Cerebellar cortex (tissue), 1 donor: ENCODE measurements around the gene ADRB2.

Experiments used
- DNase-seq: peaks from one replicate; pipeline ENCODE4 v3.0.0-alpha.2; 2015; ENCODE audit warnings: low spot score

Gene ADRB2

DNA sequence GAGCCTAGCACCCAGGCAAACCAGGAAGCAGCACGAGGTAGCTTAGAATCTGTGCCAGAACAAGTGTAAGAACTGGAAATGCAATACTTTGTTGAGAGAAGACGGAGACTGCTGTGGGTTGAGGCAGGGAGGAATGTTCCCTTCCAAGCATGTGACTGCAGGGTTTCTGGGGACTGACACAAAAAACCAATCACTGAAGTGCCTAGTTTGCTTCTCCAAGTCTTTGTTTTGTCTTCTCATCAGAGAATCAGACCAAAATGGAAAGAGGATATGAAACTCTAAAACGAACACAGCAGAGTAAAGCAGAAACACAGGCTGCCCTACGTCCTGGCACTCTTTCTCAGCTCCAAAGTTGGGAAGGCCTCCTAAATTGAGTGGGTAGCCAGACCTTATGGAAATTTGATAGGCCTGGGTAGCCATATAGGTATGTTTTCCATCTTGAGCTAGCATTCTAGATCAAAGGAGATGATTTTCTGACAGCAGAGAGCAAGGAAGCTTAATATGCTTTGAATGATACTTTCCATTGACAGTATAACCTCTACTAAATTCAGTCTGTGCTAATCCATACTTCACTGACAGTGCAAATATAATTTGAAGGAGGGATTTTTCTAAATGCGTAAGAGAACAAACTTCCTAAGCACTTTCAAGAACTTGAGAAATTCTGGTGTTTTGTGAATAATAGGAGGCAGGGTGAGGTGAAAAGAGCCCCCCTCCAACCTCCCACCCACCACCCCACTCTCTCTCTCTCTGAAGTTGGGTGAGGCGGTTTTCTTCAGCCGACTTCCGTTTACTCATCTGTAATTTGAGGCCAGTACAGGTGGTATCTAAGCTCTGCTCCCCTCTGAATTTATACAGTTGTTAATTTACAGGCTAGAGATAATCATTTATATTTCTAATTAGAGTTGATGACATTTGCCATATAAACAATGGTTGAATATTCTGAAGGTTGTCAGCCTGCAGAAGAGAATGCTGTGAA is 5.5 kb downstream of the ADRB2 start:
- DNase-seq, result no peak

DNA sequence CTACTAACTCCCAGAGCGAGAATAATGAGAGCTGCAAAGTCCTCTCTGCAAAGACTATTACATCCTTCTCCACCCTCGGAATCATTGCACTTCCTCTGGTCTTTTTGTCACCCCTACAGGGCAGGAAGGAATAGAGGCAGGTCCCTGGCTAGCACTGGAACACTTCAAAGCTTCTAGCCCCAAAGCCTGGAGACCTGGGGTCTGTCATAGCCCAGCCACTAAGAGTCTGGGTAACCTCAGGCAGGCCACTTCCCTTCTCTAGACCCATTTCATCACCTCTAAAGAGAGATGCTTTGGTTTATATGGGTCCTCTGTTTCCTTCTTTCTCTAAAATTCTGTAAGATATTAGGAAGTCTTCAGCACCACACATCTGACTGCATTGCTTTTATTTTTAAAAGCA is 6.7 kb downstream of the ADRB2 start:
- no peak for DNase-seq

DNA sequence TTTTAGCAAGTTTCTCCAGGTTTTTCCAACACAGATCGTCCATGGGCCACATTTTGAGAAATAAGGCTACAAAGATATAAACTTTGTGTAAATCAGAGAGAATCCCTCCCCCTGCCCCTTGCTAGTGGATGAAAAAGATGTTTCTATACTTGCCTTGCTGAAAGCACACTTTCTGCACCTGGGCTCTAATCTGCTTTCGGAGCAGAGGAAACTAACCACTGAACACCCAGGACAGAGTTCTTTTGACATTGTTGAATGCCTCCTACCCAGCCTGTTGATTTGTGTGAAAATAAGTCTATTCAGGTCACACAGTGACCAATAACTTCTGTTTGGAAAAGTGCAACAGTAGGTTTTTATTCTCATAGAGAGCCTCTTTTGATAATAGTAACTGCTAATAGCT is 7.5 kb downstream of the ADRB2 start:
- DNase-seq, result no peak

DNA sequence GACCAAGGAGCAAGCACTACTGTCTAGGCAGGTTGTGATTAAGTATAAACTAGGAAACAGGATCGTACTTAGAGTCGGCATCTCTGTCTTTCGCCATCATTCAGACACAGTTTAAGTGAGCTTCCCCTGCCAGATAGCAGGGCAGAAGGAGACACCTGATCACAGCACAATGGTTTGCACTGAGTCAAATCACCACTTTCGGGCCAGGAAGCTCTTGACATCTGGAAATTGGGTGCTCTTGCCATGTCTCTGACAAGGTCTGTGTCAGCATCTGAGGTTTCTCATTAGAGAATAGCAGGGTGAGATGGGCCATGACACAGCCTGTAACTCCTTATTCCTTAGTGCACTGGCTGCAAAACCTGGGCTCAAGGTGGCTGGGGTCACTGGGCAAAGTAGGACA is 8.3 kb downstream of the ADRB2 start:
- DNase-seq, result no peak

DNA sequence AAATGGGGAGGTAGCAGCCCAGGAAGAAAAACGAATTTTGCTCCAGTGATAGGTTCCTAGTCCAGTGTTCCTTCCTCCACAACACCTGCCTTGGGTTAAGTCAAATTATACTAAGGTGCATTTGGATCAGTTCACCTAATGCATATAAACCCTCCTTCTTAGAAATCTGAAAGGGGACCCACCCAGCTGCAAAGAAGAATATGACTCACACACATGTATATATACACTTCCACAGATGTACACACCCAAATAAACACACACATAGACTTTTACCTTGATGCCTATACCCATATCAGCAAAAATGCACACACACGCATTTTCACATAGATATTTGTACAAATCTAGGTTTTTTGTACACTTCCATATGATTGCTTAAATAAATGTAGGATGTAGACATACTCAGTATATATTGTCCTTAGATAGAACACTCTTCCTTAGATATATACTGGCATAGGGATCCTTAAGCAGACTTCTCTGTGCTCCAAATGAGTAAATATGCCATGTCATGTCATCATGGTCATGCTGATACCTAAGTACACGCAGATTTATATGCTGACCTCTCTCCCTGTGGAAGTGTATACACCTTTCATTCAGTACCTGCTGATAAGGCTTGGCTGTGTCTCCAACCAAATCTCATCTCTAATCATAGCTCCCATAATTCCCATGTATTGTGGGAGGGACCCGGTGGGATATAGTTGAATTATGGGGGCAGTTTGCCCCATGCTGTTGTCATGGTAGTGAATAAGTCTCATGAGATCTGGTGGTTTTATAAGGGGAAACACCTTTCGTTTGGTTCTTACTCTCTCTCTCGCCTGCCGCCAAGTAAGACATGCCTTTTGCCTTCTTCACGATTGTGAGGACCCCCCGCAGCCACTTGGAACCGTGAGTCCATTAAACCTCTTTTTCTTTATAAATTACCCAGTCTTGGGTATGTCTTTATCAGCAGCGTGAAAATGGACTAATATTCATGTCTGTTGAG is 10.2 kb downstream of the ADRB2 start:
- no peak for DNase-seq

DNA sequence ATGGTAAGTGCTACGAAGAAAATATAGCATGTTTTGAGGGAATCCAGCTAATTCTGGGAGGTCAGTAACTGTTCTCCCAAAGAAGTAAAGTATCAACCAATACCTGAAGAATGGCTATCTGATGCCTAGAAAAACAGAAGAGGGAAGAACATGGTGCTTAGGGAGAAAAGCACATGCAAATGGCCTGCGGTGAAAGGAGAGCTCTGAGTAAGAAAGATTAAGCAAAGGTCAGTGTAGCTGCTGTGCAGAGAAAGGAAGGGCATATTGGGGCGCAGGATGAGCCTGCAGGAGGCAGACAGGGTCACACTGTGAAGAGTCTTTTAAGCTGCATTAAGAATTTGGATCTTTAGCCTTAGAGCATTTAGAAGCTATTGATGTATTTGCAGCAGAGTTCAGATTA is 11.0 kb downstream of the ADRB2 start:
- no peak for DNase-seq

DNA sequence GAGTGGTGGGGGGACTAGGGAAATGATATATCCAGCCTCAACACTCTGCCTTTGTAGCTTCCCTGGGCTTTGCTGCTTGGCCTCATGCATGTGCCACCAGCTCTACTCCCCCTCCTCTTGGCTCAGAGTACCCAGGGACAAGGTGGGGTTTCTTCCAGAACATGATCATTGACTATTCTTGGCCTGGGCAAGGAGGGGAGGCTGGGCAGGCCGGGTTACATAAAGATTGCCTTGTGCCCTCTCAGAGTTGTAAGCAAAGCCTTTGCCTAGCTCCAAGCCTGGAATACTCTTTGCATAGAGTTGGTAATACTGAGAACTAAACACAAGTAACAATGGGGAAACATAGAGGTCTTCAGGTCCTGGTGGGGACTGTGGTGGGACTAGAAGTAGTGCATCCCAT is 11.9 kb downstream of the ADRB2 start:
- DNase-seq, result no peak

DNA sequence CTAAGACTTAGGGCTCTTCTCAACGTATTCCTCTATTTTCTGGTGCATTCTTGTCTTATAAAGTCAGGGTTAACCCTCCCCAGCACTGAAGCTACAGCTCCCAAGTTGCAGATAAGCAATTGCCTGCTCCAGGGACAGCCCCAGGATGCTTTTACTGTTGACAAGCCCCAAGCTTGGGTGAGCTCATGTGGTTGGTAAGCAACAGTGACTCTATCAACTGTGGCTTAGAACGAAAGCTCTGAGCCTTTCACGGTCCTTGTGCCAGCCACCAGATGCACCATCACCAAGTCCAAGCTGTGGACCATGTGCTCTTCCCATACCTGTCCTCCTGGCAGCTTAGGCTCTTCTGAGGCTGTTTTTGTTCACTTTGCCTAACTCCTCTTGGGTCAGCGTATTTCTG is 13.5 kb downstream of the ADRB2 start:
- no peak for DNase-seq

DNA sequence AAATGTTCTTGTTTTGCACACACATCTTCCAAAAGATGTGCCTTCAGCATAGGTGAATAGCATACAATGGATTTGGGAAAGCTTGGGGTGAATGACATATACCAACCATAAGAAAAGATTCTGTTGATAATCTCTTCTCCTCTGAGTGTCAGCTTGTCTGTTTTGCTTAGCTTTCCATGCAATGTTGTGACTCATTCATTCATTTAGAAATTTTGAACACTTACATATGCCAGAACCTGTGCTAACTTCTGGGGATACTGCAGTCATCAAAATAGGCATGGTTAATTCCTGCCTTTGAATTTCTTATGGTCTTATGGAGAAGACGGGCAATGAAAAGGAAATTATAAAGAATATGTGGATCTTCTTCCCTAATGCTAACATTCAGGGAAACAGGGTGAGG is 14.1 kb downstream of the ADRB2 start:
- no peak for DNase-seq

DNA sequence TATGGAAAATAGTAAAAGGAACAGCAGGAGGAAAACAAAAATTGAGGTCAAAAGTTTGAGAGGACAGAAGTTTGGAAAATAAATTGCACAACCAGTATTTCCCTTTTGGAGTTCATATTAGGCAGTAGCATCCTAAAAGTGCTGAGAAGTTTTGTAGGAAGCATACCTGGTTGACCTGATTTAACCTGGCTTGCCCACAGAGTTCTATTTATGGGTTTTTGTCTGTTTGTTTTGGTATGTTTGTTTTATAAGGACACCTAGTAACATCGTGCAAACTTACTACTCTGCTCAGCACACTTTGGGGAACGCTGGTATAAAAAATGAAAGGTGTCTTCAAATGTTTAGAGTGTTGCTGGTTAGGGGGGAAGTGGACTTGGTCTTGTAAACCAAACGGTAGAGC is 15.1 kb downstream of the ADRB2 start:
- DNase-seq, result no peak

DNA sequence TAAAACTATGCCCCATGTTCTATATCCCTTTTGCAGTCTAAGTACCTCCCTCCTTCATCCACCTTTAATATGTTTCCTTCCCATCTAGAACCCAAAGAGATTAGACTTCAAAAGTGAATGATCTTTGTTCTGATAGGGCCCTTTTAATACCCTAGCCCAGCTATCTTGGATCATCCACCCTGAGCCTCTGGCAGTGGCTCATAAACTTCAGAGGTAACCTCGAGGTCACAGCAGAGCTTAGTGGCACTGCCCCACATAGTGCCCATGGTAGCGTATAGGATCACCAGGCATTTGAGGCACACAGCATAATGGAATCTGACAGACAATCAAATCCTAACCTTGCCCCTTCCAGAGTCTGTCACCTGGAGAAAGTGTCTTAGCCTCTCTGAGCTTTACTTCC is 15.8 kb downstream of the ADRB2 start:
- no peak for DNase-seq

DNA sequence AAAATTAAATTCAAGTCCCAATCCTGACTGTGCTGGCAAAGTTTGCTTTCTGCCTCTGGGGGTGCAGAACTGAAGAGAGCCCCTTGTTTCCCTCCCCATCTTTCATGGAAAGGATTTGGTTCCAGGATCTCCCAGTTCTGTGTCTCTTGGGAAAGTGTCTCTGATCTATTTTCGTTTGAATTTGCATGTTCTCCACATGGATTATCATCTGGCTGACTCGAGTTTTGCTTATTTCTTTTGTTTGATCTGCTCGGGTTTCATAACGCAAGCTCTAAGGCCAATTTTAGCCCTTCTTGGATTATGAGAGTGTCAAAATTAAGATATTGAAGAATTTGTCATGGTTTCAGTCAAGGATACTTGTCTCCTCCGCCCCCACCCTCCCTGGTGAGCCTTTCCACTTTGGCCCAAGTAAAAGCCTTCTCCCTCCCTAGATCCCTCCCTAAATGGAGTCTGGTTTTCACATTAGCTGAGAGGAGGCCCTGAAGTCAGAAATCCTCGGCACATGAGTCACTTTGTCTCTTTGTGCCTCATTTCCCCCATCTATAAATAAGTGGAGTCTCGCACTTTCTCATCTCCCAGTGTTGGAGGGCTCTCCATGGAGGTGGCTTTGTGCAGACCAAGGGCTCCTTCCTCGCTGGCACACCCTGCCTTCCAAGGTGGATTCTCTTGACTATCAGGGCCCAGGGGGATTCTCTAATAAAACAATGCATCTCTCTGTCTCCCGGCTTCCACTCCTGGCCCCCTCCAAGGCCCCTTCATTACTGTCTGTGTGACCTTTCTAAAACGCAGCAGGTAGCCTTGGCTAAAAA is 17.3 kb downstream of the ADRB2 start:
- no peak for DNase-seq

DNA sequence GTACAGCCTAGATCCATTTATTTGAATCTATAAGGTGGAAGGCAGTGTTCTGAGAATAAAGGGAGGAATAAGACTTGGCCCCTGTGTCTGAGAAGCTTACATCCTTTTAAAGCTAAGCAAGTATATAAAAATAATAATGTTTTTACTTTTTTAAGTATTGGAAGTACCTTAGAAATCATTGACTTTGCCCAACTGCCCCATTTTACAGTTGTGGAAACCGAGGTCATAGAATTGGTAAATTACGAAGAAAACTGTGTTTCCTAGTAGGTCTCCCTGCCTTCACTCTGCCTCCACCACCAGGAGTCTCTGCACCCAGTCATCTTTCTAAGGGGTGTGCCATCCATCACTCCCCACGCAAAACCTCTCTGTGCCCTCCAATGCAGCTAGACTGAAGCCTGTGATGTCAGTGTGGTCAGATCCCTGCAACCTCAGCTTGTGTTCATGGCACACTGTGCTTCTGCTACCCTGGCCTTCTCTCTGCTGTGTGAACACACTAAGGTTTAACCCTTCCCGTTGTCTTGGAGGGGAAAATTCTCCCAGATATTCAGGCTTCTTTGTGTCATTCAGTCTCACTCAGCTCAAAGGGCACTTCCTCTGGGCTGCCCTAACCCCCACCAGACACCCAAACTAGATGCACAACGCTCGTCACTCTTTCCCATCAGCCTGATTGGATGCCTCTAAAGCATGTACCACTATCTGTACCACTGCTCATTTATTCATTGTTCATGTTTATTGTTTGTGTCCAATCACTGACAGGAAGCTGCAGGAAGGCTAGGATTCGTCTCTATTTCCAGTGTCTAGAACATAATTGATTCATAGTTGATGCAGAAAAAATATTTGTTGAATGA is 18.2 kb downstream of the ADRB2 start:
- DNase-seq, result no peak

DNA sequence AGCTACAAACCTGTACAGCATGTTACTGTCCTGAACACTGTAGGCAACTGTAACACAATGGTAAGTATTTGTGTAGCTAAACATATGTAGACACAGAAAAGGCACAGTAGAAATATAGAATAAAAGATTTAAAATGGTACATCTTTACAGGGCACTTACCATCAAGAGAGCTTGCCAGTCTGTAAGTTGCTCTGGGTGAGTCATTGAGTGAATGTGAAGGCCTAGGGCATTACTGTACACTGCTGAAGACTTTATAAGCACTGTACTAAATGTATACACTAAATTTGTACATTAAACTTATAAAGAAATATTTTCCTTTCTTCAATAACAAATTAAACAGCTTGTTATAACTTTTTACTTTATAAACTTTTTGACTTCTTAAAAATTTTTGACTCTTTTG is 20.5 kb downstream of the ADRB2 start:
- DNase-seq, result no peak

DNA sequence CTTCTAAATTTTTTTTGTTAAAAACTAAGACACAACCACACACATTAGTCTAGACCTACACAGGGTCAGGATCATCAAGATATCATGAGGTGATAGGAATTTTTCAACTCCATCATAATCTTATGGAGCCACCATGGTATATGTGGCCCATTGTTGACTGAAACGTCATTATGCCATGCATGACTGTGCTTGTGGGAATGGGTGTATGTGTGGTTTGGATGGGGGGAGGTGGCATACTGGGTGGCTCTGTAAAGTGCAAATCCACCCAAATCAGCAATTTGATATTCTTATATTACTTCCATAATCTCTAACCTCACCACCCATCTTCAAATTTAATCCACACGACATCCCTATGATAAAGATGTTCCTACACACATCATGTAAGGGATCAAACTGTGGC is 21.0 kb downstream of the ADRB2 start:
- no peak for DNase-seq

DNA sequence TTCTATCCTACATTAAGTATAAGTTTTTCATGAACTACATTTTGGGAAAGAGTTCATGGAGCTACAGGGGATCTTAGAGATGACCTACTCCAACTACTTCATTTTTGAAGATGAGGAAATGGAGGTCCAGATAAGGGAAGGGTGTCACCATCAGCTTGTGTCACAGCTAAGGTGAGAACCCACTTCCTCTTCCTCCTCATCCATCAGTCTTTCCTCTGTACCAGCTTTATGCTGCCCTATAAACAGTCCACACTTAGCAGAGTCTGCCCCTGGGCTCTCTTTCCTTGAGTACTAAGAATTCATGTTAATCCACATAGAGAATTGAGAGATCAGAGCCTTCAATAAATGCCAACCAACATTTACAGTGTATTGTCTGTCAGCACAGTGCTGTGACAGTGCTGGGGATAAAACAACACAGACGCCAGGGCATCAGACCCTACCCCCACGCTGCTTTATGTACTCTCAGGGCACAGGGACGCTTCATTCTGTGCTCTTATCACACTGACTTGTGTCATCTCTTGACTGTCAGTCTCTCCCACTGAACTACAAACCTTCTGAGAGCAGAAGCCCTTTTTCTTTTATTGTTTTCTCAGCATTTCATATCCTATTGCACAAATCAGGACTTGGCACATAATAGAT is 22.1 kb downstream of the ADRB2 start:
- DNase-seq, result no peak

DNA sequence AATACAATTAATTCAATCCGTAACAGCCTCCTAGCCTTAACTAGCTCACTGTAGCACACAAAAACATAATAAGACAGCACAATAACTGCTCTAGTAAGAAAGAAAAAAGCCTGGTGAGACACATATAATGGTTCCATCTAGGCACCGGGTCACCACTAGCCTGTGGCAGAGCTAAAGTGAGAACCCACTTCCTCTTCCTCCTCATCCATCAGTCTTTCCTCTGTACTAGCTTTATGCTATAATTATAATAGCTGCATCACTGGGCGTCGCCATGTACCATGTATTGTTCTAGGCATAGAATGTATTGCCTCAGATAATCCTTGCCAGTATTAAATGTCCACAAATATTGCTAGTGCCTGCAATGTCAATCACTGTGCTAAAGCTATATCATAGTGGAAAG is 23.1 kb downstream of the ADRB2 start:
- no peak for DNase-seq

DNA sequence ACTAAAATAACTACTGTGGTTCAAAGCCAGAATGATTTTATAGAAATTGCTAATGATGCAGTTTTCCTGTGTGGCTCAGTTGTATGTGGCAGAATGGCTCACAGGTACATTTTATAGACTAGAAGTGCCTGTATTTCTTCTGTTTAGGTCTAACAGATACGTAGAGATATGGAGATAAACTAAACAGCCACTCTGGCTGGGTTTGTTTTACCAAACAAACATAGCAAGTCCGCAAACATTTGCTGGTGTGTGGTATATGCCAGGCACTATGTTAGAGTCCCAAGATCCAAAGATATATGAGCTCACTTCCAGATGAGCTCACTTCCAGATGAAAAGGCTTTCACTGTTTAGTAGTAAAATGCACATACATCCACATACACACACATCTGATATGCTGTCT is 24.4 kb downstream of the ADRB2 start:
- no peak for DNase-seq

DNA sequence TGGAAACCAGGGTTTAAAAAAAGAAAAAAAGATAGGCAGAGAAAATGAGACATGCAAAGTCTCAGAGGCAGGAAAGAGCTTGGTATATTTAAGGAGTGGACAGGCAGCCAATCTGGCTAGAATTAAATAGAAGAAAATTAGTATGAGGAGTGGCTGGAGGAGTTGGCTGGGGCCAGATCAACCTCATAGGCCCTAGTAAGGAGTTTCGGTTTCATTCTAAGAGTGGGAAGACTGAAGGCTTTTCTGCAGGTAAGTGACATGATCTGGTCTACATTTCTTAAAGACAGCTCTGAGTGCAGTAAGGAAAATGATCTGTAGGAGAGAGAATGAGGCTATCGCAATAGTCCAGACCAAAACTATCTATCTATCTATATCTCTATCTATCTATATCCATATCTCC is 27.5 kb downstream of the ADRB2 start:
- no peak for DNase-seq

DNA sequence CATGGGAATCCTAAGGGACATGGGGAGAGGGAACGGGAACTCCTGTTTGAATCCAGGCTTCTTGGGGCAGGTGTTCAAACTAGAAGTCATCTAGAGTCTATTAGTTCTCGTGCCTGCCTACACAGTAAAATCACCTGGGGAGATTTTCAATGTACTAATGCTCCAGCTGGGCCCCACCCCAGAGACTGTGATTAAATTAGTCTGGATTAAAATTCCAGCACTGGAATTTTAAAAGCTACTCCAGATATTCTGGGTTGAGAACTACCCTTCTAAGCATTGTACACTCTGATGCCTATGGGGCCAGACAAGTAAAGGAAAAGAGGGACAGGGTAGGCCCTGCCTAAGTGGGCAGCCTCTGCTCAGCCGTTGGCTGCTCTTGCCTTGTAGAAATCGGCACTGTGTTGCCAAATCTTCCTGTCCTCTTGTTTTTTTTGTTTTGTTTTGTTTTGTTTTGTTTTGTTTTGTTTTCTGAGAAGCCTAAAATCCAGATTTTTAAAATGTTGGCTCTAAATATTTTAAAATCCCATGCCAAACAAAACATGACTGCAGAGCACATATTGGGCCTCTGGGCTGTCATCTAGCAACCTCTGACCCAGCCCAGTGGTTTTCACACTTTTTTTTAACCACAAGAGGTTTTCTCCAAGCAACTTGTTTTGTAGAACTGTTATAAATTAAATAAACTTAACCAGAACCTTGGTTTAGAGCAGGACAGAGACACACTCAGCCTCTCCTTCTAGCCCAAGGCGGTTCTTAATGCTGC is 29.0 kb downstream of the ADRB2 start:
- no peak for DNase-seq
